GM12873 (cell line): ENCODE data around the gene NDUFV1.

Experiments used
- TF ChIP-seq, protein P1 (sequence below): IDR thresholded peaks from 2 replicates; pipeline ENCODE4 v1.5.1; 2012; ENCODE audit warnings: low read depth, mild to moderate bottlenecking, moderate library complexity, low read length, control low read depth; ENCODE audit not compliant: insufficient read depth; ENCODE audit errors: missing control alignments

NDUFV1 gene

DNA sequence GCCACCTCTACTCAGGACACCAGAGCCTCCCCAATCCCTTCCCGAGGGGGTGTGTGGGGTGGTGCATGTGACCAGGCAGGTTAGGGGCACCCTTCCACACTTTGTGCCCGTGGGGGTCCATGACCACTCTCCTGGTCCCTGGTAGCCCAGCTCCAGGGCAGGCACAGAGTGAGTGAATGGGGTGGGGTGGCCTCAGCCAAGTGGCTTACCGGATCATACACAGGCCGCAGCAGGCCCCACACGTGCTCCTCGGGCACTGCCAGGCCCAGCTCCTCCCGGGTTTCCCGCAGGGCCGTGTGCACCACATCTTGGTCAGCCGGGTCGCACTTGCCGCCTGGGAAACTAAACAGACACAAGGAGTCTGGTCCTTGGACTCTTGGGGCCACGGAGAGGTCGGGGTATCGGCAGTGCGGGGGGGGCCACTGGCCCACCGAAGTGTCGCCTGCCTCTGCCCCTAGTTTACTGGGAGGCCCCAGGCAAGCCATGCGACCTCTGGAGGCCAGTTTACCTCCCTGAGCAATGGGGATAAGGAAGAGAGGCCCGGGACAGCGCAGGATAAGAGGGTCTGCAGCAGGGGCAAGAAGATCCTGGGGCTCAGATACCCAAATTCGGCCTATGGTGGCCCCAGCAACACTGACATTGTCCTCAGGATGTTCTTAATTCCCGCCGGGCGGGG, 22.1 kb downstream of the NDUFV1 start:
- TF ChIP-seq, protein P1, sequence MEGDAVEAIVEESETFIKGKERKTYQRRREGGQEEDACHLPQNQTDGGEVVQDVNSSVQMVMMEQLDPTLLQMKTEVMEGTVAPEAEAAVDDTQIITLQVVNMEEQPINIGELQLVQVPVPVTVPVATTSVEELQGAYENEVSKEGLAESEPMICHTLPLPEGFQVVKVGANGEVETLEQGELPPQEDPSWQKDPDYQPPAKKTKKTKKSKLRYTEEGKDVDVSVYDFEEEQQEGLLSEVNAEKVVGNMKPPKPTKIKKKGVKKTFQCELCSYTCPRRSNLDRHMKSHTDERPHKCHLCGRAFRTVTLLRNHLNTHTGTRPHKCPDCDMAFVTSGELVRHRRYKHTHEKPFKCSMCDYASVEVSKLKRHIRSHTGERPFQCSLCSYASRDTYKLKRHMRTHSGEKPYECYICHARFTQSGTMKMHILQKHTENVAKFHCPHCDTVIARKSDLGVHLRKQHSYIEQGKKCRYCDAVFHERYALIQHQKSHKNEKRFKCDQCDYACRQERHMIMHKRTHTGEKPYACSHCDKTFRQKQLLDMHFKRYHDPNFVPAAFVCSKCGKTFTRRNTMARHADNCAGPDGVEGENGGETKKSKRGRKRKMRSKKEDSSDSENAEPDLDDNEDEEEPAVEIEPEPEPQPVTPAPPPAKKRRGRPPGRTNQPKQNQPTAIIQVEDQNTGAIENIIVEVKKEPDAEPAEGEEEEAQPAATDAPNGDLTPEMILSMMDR = no peak

DNA sequence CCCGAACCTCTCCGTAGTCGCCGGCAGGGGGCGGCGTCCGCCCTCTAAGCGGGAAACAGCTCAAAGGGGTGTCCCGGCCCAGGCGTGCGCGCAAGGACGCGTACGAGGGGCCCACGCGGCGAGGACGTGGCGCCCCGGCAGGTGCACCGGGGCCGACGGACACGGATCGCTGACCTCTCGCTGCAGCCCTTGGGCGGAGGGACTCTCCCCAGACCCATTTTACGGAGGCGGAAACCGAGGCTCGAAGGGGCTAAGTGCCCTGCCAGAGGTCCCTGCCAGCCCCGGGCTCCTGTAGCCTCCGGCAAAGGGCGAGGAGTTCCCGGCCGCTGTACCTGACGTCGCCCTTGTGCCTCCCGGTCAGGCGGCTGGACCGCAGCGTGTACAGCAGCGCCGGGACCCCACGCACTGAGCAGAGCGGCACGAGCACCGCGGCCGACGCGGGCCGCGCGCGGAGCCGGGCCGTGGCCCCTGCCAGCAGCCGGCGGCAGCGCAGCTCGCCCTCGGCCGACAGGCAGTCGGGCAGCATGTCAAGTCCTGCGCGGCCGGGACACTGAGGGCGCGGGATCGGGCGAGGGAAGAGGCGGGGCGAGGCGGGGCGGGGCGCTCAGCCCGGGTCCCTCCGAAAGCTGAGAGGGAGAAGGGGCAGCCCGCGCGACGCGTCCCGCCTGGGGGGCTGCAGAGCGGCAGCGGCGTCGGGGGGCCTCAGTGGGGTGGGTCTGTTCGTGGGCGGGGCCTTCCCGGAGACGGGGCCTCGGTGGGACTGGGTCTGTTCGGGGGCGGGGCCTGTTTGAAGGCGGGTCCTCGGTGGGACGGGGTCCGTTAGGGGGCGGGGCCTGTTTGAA, 22.9 kb downstream of the NDUFV1 start, which contains the start of gene NUDT8:
Gene NUDT8 (minus strand): TSS at position 552 of the 842 bp plus-strand sequence. CDS start 26 bp downstream, at position 526.
- TF ChIP-seq, protein P1 = peak; percentile 89

DNA sequence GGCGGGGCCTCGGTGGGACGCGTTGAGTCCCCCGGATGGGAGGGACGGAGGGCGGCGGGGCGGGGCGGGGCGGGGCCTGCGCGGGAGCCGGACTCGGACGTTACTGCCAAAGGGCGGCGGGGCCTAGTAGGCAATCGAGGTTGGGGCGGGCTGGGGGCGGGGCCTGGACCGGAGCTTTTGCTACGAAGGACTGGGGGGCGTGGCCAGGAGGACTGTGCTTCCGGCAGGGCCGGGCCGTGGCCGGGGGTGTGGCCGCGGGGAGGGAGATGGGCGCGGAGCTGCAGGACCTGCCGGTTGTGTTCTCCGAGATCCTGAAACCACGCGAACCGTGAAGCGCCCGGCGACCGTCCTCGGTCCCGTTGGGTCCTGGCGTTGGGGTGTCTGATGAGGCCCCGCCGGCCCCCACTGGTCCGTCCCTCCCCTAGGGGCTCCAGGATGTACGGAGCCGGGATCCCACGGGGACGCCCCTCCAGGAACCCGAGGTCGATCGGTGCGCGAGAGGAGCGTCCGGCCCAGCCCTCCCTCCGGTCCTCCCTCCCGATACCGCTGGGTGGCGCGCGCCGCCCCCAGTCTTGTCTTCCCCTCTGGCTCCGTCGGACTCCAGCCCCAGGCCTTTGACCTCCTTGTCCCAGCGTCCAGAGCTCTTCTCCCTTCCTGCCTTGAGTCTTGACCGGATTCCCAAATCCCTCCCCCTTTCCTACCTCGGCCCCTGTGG, 23.6 kb downstream of the NDUFV1 start:
- TF ChIP-seq, protein P1 = peak; percentile 84

DNA sequence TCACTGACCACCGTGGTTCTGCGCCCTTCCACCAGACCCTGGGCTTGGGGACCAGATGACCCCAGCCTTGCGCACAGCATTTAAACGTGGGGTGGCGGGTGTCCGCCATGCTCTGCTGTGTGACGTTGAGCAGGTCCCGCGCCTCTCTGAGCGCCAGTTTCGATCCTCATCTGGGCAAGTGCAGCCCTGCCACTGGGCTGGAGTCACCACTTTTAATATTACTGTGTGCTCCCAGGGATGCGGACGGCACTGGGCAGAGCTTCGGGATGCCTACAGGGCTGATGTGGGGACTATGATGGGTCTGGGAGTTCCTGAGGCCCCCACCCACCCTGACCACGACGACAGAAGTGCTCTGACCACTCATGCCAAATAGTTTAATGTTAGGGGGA, 24.2 kb downstream of the NDUFV1 start:
- TF ChIP-seq, protein P1 = no peak

DNA sequence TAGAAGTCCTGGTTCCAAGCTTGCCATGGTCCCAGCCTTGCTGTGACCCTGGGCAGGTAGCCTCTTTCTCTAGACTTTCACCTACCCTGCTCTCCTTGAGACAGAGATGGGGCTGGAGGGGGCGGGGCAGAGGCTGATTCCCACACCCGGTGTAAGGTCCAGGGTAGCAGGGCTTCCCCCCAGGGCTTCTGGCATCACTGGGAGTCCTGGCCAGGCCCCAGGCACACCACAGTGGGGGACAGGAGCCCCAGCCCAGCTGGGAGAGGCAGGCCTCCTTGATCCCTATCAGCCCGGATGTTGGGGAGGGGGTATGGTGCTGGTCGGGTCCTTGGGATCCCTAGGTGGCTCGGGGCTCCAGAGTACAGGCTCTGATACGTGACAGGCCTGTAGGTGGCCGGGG, 24.7 kb downstream of the NDUFV1 start:
- TF ChIP-seq, protein P1 = no peak

DNA sequence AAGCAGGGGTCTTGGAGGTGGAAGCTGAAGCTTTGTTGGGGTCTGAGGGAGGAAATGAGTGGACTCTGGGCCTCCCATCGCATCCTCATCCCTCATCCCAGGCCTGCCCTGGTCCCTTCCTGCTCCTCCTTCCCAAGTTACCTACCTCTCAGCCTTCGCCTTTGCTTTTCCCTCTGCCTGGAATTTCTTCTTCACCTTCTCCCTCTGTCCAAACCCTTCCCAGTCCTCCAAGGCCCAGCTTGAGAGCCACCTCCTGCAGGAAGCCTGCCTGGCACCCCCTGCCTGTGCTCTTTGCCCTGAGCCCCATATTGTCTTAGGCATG, 25.1 kb downstream of the NDUFV1 start:
- TF ChIP-seq, protein P1 = no peak
